CD4-positive, alpha-beta T cell treated with Interleukin-2 at 100 ng/mL for 4 hours (primary cell): ENCODE measurements around the gene LUC7L2.
"Not testable (repeated sequence)": the region's sequence is repeated elsewhere in the genome, so short reads cannot be mapped to it uniquely, and the experiment has no call there.

Experiments used
- DNase-seq: peaks from one replicate; pipeline ENCODE4 v3.0.0-alpha.2; 2020; ENCODE audit warnings: low spot score

The LUC7L2 gene

GRCh38 chr7:139397192-139397591, 37.5 kb downstream of the LUC7L2 start:
- DNase-seq = no peak

- no peak for DNase-seq
Measured at GRCh38 chr7:139403601-139404000, 43.9 kb downstream of the LUC7L2 start.

DNA sequence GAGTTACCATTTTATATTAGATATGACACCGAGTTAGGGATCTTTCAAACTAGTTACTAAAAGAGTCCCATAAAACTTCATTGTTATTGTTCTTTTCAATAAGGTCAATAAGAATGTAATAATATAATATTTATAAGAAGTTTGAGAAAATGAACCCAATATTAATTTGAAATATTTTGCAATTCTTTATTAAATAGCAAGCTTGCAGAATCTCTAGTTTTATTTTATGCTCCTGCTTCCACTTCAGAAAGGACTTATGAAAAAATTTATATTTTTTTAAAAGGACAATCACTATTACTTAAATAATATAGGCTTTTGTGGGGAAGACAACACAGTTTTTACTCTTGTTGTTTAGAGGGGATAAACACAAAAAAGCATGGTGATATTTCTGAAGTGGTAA, 47.9 kb downstream of the LUC7L2 start:
- DNase-seq = no peak

DNA sequence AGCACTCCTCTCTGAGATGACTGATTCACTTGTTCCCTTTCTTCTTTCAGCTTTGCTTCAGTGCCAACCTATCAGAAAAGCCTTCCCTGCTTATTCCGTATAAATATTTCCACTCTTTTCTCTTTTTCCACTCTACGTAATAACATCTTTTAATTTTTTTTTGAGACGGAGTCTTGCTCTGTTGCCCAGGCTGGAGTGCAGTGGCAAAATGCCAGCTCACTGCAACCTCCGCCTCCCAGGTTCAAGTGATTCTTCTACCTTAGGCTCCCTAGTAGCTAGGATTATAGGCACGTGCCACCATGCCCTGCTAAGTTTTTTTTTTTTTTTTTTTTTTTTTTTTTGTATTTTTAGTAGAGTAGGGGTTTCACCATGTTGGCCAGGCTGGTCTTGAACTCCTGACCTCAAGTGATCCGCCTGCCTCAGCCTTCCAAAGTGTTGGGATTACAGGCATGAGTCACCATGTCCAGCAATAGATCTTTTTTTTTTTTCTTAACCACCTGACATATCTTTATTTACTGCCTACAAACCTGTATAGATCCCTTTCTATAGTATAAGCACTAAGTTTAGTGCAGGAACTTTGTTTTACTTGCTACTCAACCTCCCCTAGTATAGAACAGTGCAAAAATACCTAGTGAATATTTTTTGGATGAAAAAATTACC, 55.2 kb downstream of the LUC7L2 start:
- DNase-seq = not testable (repeated sequence)

DNA sequence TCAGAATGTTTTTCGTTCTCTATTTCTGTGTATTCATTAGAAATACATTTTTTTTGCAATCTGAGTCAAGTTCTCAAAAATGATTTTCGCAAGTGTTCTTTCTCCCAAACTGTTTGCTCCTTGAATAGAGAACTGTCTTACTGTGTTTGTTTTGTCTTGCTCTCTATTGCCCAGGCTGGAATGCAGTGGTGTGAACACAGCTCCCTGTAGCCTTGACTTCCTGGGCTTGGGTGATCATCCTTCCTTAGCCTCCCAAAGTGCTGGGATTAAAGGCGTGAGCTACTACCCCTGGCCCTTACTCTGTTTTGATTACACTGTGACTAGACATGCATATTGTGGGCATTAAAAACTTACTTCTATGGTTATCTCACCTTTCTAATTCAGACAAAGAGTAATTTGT, 56.7 kb downstream of the LUC7L2 start:
- no peak for DNase-seq

DNA sequence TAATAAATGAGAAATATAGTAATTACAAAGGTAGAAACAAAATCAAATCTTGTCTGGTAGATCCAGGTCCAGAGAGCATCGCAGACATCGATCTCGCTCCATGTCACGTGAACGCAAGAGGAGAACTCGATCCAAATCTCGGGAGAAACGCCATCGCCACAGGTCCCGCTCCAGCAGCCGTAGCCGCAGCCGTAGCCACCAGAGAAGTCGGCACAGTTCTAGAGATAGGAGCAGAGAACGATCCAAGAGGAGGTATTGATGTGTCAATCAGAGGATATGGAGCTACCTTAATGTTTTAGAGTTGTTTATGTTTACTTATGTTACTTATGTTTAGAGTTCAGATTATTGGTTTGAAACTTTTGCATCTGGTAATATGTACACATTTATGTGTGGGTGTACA, 57.8 kb downstream of the LUC7L2 start:
- DNase-seq = no peak

GRCh38 chr7:139421123-139421522, 61.4 kb downstream of the LUC7L2 start:
- no peak for DNase-seq

DNA sequence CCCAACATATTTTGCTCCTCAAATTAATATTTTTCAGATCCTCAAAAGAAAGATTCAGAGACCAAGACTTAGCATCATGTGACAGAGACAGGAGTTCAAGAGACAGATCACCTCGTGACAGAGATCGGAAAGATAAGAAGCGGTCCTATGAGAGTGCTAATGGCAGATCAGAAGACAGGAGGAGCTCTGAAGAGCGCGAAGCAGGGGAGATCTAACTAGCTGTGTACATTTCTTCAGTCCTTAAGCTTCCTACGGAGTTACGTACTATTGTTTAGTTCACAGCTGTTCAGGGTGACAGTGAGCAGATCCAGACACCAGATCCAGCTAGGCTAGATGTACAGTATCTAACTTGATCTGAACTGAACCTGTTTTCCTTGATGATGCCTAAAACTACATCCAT, 62.4 kb downstream of the LUC7L2 start:
- DNase-seq = no peak

DNA sequence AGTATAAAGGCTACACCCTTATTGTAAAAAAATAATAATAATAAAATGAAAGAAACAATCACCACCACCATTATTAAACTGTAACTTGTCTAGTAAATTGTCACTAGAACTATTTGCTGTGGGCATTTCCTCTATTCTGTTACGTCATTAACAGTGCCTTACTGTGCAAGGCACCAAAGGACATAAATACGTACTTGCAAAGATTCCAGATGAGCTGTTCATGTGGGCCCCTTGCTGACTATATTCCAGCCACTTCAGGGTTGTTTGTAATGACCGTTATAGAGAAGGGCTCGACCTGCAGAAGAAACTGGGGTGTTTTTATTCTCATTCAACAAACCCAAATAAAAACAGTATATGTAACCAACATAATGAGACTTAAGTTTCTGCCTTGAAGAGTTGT, 63.4 kb downstream of the LUC7L2 start:
- no peak for DNase-seq

DNA sequence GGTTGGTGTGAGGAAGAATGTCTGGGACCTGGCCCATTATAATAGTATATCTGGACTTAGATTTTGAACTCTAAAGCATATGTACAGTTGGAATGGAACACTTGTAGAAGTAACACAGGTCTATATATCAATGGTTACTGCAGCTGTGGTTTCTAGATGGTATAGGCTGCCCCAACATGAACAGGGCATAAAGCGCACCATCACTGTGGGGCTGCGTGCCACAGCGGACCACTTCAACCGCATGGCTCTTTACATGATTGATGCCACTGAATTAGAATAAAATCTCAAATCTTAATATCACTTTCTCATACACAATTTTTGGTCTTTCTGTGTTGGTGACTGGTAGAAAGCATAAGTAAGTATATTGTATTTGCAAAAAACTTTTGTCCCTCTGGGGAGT, 64.3 kb downstream of the LUC7L2 start:
- no peak for DNase-seq

DNA sequence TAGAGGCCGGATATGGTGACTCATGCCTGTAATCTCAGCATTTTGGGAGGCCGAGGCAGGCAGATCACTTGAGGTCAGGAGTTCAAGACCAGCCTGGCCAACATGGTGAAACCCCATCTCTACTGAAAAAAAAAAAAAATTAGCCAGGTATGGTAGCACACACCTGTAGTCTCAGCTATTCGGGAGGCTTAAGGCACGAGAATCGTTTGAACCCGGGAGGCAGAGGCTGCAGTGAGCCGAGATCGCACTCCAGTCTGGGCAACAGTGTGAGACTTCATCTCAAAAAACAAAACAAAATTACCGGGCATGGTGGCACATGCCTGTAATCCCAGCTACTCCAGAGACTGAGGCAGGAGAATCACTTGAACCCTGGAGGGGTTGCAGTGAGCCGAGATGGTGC, 66.0 kb downstream of the LUC7L2 start:
- DNase-seq = not testable (repeated sequence)

DNA sequence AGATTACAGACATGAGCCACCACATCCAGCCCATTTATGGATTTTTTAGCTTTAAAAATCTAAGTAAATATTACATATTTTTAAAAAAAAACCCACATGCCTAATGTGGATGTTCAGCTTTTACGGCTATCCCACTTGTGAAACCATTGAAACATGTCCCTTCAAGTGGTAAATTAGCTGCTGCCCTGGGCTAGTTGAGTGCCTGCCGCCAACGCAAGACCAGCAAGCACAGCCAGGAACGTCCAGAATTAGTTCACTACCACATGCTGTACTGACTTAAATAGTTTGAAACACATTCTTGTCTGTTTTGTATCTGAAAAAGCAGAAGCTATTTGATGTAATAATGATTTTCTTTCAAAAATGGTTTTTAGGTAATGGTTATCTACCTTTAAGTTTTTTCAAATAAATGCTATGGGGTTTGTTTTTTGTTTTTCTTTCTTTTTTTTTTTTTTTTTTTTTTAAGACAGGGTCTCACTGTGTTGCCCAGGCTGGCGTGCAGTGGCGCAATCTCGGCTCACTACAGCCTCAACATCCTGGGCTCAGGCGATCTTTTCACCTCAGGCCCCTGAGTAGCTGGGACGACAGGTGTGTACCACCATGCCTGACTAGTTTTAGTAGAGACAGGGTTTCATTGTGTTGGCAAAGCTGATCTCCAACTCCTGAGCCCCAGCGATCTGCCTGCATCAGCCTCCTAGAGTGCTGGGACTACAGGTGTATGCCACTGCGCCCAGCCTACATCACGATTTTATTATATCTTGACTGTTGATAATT, 66.7 kb downstream of the LUC7L2 start:
- DNase-seq = no peak

DNA sequence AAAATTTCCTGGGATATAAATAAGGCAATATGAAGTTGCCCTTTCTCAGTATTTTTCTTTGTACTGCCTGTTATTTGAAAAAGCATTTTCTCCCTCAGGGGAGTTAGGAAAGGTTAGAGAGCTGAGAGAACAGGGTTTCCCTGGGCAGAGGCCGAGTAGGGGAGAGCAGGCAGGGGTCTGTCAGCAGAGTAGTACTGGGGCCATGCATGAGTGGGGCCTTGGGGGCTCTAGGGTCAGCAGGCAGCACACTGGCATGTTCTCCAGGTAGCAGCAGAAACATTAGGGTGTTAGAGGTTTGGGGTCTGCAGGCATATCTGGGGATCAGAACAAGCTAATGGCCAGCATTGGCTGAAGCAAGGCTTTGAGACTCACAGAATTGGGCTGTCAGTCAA, 67.3 kb downstream of the LUC7L2 start:
- no peak for DNase-seq

- DNase-seq = no peak
Measured at GRCh38 chr7:139427788-139428187, 68.1 kb downstream of the LUC7L2 start.

- DNase-seq = not testable (repeated sequence)
Measured at GRCh38 chr7:139429735-139430134, 70.0 kb downstream of the LUC7L2 start.

GRCh38 chr7:139430443-139430842, 70.7 kb downstream of the LUC7L2 start:
- DNase-seq = no peak

DNA sequence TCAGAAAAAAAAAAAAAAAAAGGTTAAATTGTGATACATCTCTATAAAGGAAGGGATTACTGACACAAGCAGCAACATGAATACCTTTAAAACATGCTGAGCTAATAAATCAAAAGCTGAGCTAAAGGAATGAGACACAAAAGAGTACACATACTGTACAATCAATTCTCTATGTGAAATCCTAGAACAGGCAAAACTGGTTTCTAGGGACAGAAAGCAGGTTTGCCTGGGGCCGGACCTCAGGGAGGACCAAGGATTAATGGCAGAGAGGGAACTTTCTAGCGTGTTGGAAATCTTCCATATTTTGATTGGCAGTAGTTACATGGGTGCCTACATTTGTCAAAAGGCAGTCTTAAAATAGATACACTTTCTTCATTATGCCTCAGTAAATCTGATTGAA, 71.3 kb downstream of the LUC7L2 start:
- DNase-seq = no peak

DNA sequence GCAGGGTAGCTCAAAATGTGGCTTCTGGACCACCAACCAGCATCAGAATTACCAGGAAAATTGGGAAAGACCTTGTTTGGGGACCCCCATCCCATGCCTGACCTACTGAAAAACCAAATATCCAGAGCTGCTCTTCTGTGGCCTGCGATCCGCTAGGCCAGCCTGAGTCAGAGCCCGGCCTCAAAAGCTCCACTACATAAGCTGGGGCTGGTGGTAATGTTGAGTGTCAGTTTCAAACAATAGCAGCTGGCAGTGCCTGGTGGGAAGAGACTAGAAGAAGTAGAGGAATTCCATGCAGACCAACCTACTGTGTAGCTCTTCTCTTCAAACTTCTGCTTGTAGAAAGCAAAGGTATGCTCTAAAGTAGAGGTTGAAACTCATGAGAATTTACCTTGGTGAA, 71.8 kb downstream of the LUC7L2 start:
- DNase-seq = no peak

GRCh38 chr7:139436806-139437205, 77.1 kb downstream of the LUC7L2 start:
- no peak for DNase-seq

GRCh38 chr7:139439375-139439774, 79.7 kb downstream of the LUC7L2 start:
- no peak for DNase-seq

DNA sequence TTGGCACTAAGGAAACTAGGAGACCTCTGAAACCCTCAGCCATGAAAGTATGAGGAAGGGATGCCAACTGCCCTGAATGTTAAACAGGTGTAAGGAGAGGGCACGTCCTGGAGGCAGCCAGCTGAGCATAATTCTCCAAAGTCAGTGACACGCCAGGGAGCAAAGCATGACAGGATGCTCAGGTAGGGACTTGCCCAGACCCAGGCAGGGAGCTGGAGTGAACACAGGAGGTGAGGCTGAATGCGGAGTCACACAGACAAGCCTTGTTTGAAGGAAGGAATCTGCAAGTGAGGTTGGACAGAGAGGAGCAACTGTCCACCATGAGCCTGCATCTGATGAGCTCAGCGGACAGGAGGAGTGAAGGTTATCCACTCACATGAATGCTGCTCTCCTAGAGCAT, 82.3 kb downstream of the LUC7L2 start:
- DNase-seq = no peak

DNA sequence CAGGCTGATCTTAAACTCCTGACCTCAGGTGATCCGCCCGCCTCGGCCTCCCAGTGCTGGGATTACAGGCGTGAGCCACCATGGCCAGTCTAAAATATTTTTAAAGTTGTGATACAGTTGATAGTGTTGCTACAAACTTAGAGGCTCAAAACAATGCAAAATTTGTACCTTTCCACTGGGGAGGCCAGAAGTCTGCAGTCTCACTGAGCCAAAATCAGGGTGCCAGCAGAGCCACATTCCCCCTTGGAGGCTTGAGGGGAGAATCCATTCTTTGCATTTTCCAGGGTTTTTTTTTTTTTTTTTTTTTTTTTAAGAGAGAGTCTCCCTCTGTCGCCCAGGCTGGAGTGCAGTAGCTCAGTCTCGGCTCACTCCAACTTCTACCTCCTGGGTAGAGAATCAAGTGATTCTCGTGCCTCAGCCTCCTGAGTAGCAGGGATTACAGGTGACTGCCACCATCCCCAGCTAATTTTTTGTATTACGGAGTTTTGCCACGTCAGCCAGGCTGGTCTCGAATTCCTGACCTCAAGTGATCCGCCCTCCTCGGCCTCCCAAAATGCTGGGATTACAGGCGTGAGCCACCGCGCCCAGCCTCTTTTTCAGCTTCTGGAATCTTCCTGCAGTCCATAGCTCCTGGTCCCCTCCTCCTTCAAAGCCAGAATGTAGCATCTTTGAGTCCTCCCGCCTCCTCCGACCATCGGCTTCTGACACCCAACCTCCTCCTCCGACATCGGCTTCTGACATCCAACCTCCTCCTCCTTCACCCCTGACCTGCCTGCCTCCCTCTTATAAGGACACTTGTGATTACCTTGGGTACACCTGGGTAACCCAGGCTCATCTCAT, 86.6 kb downstream of the LUC7L2 start:
- no peak for DNase-seq

- DNase-seq = no peak
Measured at GRCh38 chr7:139450851-139451250, 91.2 kb downstream of the LUC7L2 start.
